PC-9 (cell line): ENCODE results near the gene TLR3.

ENCODE experiments used
- CTCF ChIP-seq: fragments of 200-600 bp; sonication (generic); conservative IDR thresholded peaks from 2 replicates; pipeline ENCODE4 v1.6.1; 2017; ENCODE audit warnings: mixed run types, antibody characterized with exemption, mild to moderate bottlenecking, moderate library complexity
- EZH2 ChIP-seq: fragments of 200-600 bp; sonication (generic); IDR thresholded peaks from 2 replicates; pipeline ENCODE4 v1.8.0; 2017; ENCODE audit warnings: antibody characterized with exemption, low read depth

GRCh38 chr4:186104114-186104889 lies 35.3 kb downstream of the TLR3 start, which contains the start of gene FAM149A:
- TF ChIP-seq CTCF (no peak), EZH2 (no peak)
